ENCODE data around the gene DNASE1.
"Not testable (repeated sequence)": the region's sequence is repeated elsewhere in the genome, so short reads cannot be mapped to it uniquely, and the experiment has no call there.

Gene DNASE1

DNA sequence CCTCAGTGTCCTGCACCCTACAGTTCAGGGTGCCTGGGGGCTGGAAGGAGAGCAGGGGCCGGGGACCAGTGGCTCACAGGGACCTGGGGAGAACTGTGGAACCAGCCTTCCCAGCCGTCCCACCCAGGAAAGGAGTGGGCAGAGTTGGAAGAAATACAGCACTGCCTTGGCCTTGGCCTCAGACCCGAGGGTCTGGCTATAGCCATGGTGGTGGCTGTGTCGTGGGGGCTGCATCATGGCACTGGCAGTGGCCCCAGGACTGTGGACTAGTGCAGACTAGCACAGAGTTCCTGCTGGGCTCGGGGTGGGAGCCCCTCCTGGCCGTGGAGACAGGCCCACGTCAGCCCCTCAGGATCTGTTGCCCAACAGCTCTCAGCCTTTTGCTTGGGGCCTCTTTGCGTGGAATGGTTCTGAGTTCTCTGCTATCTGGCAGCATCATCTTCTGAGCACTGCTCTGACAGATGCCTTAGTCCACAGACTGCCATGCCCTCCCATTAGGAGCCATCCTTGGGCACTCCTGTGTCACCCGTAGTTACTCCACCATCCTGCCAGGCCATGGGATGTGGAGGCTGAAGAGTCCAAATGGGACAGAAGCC lies 12.6 kb upstream of the DNASE1 start:
- DNase-seq, result no peak

DNA sequence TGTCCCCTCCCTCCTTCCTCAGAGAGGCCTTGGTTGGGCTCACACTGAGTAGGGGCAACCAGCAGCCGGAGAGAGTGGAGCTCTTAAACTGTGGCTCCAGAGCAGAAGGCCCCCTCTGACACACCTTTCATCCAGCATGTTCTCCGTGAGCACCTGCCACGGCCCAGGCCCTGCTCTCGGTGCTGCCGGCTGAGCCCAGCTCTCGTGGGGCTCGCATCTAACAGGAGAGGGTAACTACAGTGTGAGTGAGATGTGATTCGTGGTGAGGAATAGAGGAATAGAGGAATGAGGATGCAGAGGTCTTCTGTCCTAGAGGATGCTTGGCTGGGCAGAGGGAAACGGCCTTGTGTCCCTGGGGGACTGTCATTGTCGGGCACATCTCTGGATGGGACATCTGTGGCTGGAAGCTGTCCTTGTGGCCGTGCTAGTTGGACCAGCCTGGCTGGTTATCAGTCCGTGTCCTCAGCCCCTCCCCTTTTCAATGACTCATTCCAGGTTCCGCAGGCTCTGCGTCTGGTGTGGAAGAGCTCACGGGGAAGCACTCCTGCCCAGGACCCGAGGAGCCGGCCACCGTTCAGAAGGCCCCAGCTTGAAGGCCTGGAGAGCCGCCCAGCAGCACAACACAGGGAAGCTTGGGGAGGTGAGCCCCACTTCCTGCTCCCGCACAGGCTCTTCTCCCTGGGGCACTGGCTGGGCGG lies 11.9 kb upstream of the DNASE1 start:
- DNase-seq, result no peak

DNA sequence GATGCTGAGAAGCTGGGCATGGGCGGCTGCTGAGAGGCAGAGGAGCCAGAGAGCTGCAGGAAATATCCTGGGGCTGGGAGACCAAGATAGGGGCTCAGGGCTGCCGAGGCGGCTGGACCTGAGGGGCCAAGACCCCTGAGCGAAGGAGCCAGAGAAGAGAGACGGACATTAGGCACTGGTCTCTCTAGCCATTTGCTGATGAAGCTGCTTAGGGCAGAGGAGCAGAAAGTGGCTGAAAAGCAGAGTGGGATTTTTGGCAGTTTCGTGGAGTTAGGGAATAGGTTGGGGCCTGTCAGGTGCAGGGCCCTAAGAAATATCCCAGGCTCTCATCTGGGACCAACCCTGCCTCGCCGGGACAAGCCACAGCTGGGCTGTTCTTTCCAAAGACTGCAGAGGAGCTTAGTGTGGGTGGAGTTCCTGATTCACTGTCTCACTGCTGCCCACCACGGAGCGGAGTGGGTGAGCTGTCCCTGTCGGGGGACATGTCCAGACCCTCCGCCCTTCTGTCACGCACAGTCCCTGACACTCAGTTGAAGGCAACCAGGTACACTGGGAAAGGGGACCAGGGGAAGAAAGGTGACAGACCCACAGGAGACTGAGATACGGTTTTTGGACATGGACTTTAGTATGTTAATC lies 11.3 kb upstream of the DNASE1 start:
- no peak for DNase-seq

- DNase-seq, result no peak
Observed at GRCh38 chr16:3645108-3645503, 9.4 kb upstream of the DNASE1 start.

GRCh38 chr16:3645504-3646347 lies 8.8 kb upstream of the DNASE1 start:
- no peak for DNase-seq

GRCh38 chr16:3646348-3646920 lies 8.1 kb upstream of the DNASE1 start:
- no peak for DNase-seq

DNA sequence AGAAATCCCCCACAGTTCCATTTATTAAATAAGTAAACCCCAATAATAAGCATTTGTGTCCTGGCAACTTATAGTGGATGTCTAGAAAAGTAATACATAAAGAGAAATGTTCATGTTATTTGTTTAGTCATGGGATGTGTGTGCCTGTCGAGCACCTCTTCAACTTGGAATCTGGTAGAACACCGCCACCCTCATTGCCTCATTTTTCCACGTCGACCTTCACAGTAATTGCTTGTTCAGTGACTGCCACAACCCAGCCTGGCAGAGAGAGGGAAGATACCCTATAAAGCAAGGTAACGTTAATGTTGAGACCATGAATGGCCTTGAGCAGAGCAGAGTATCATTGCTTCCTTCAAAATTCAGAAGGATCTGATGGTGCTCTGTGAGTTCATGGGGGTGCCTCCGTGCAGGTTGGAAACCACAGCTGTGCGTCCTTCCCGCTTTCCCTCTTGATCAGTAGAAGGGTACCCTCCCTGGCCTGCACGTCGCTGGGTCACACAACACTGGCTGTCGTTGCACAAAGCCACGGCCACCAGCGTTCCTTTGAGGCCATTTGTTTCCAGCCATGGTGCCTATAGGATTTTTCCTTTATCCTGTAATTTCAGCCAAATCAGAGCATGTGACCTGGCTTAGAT lies 3.7 kb upstream of the DNASE1 start:
- DNase-seq, result no peak

- no peak for DNase-seq
Observed at GRCh38 chr16:3651461-3652372, 2.8 kb upstream of the DNASE1 start.

DNA sequence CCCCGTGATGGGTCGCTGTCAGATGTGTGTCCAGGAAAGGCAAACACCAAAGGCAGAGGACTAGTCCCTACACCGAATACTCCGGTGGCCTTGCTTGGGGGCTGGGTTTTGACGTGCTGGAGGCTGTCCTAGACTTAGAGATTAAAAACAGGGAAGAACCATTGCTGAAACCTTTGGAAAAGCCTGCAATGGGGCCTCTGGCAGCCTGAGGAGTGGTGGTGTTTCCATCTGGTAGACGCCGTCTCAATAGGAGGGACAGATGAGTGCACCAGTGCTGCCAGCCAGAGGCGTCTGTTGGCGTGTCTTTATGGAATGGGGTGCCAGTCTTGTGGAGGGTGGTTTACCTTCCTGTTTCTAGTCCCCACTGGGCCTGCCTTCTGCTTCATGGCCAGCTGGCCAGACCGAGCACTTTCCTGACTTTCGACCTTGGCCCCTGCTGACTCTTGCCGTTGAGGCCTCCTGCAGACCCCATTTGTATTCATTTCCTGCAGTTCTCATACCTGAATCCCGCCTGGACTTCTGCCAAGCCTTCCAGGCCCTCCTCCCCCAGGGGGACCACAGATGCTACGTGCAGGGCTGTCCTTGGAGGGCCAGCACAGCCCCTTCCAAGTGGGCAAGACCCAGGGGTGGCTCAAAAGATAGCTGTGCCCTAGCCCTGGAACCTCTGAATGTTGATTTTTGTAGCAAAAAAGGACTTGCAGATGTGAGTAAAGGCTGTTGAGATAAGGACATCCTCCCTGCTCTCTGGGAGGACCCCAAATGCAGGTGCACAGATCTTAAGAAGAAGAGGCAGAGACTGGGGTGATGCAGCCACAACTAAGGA lies 1.9 kb upstream of the DNASE1 start:
- DNase-seq, result no peak

DNA sequence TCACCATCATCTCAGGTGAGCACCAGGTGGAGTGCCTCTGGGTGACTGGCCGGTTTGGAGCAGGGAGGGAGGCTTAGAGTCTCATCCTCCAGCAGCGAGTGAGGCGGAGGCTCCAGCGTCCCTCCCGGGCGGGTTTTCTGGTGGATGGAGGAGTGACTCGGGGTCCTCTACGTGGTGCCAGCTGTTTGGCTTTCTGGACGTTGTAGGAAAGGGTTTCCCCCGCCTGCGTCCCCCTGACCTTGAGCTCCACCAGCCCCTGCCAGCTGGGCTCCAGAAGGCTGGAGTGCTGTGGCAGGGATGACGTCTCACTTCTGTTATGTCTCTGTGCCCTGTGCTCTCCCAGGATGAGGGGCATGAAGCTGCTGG lies 522 bp downstream of the DNASE1 start:
- DNase-seq, result no peak

- DNase-seq, result no peak
Observed at GRCh38 chr16:3655396-3656159, 1.1 kb downstream of the DNASE1 start.

- not testable (repeated sequence) for DNase-seq
Observed at GRCh38 chr16:3656160-3656490, 1.6 kb downstream of the DNASE1 start.

- peak; percentile 31 for DNase-seq
Observed at GRCh38 chr16:3656491-3657468, 2.3 kb downstream of the DNASE1 start.

GRCh38 chr16:3659251-3659650 lies 4.8 kb downstream of the DNASE1 start:
- DNase-seq, result no peak

DNA sequence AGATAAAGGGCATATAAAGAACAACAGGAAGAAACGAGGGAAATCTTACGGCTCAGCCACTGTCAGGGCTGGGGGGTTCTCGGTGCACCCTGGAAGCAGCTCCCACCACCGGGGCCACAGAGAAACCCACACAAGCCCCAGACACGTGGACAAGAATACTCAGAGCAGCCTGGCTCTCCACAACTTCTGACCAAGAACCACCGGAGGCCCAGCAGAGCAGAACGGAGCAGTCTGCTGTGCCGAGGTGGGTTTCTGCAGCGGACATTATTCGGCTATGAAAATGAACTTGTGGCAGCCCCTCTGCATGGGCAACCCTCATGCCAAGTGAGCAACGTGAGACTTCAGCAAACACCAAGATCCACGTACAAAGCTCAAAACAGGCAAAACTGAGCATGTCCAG lies 6.8 kb downstream of the DNASE1 start:
- no peak for DNase-seq

DNA sequence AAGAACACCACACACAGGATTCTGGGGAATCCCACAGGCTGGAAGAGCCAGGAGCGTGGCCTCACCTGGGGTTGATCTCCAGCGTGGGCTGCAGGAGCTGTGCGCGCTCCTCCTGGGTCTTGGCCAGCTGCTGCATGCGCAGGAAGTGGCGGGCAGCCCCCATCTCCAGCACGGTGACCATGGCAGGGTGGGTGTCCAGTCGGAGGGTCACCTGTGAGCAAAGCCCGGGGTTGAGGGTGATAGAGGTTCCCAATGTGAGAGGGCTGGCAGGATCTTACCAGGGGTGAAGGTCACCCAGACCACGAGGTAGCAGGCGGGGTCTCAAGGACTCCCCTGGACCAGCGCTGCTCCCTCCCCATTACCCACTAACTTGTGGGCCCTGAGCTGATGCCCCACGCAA lies 7.4 kb downstream of the DNASE1 start:
- DNase-seq, result no peak

- no peak for DNase-seq
Observed at GRCh38 chr16:3662601-3663000, 8.1 kb downstream of the DNASE1 start.

DNA sequence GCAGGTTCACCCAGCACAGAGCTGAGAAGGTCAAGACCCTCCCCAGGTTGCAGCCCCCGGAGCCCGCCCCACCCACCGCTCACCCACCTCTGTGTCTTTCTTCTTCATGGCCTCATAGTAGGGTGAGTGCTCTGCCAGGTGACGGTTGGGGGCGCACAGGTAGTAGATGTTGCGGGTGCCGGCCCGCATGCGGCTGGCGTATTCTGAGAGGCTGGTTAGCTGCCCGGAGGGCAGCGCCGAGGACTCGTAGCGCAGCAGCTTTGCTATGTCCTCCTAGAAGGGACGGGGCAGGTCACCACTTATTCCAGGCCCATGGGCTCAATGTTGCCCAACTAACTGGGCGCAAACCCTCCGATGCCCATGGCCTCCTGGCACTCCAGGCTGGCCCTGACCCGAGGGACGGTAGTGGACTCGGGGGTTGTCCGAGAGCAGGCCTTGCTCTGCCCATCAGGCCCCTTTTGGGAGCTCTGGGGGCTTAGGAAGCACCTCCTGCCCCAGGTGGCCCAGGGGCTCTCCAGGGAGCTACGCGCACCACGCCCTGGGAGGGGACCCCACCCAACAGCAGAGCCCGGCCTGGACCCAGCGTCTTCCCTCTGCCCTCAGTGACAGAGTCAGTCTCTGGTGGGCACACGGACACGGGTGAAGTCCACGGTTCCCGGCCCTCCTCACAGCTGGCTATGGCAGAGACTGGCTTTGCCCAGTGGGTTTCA lies 9.9 kb downstream of the DNASE1 start:
- DNase-seq, result no peak

Data from CD4-positive, alpha-beta T cell treated with Interleukin-17A for 4 hours (primary cell).